H9 (cell line): ENCODE measurements around the gene TAS2R40. TPM values are rescaled to one million over a fixed set of nuclear protein-coding genes. Genes with fewer than 3 reads are reported as not detected.

Source experiments
- DNase-seq: peaks from one replicate; pipeline ENCODE4 v3.0.0-alpha.2; 2017
- H2AFZ ChIP-seq: one replicate; pipeline ENCODE4 v1.6.1; 2013; ENCODE audit warnings: mild to moderate bottlenecking, low read length, control low read depth, moderate library complexity
- H2AK5ac ChIP-seq: 2 replicates; pipeline ENCODE4 v1.6.1; 2013; ENCODE audit warnings: low read length, control low read depth, mixed read lengths; ENCODE audit not compliant: insufficient read length
- H2BK120ac ChIP-seq: one replicate; pipeline ENCODE4 v1.6.1; 2013; ENCODE audit warnings: low read depth, mild to moderate bottlenecking, low read length, control low read depth, inconsistent platforms; ENCODE audit not compliant: poor library complexity, severe bottlenecking
- H2BK12ac ChIP-seq: 2 replicates; pipeline ENCODE4 v1.6.1; 2013; ENCODE audit warnings: low read length, control low read depth, mixed read lengths, low read depth; ENCODE audit not compliant: insufficient read length
- H2BK15ac ChIP-seq: 2 replicates; pipeline ENCODE4 v1.6.1; 2013; ENCODE audit warnings: low read depth, low read length, control low read depth
- H2BK20ac ChIP-seq: one replicate; pipeline ENCODE4 v1.6.1; 2013; ENCODE audit warnings: low read depth, mild to moderate bottlenecking, low read length, control low read depth, inconsistent platforms; ENCODE audit not compliant: poor library complexity, severe bottlenecking
- H2BK5ac ChIP-seq: 2 replicates; pipeline ENCODE4 v1.6.1; 2013; ENCODE audit warnings: low read length, control low read depth, mixed read lengths; ENCODE audit not compliant: insufficient read length
- H3K14ac ChIP-seq: 2 replicates; pipeline ENCODE4 v1.6.1; 2013; ENCODE audit warnings: low read length, control low read depth; ENCODE audit not compliant: insufficient read depth
- H3K18ac ChIP-seq: 2 replicates; pipeline ENCODE4 v1.6.1; 2013; ENCODE audit warnings: low read depth, mild to moderate bottlenecking, mixed read lengths, low read length, control low read depth; ENCODE audit not compliant: insufficient read length
- H3K23ac ChIP-seq: 2 replicates; pipeline ENCODE4 v1.6.1; 2013; ENCODE audit warnings: low read length, control low read depth, mixed read lengths, low read depth; ENCODE audit not compliant: insufficient read length
- H3K23me2 ChIP-seq: 2 replicates; pipeline ENCODE4 v1.6.1; 2013; ENCODE audit warnings: low read depth, mild to moderate bottlenecking, mixed read lengths, low read length, control low read depth; ENCODE audit not compliant: insufficient read length, poor library complexity, severe bottlenecking
- H3K27ac ChIP-seq: 2 replicates; pipeline ENCODE4 v1.5.1; 2013; ENCODE audit warnings: low read length, control low read depth, mixed read lengths, low read depth; ENCODE audit not compliant: insufficient read length
- H3K27me3 ChIP-seq: 2 replicates; pipeline ENCODE4 v1.6.1; 2013; ENCODE audit warnings: low read length, control low read depth, inconsistent platforms; ENCODE audit not compliant: insufficient read depth
- H3K4ac ChIP-seq: 2 replicates; pipeline ENCODE4 v1.6.1; 2013; ENCODE audit warnings: low read depth, mild to moderate bottlenecking, control low read depth, inconsistent platforms, low read length, moderate library complexity
- H3K4me1 ChIP-seq: 2 replicates; pipeline ENCODE4 v1.6.1; 2013; ENCODE audit warnings: low read length, control low read depth, inconsistent platforms; ENCODE audit not compliant: insufficient read depth
- H3K4me2 ChIP-seq: 2 replicates; pipeline ENCODE4 v1.6.1; 2013; ENCODE audit warnings: low read length, control low read depth, mixed read lengths; ENCODE audit not compliant: insufficient read length, insufficient read depth
- H3K56ac ChIP-seq: 2 replicates; pipeline ENCODE4 v1.6.1; 2013; ENCODE audit warnings: low read depth, mild to moderate bottlenecking, mixed read lengths, low read length, control low read depth; ENCODE audit not compliant: insufficient read length
- H3K79me1 ChIP-seq: 2 replicates; pipeline ENCODE4 v1.6.1; 2013; ENCODE audit warnings: low read depth, mild to moderate bottlenecking, moderate library complexity, low read length, control low read depth, inconsistent platforms; ENCODE audit not compliant: insufficient read depth, poor library complexity, severe bottlenecking
- H3K79me2 ChIP-seq: 2 replicates; pipeline ENCODE4 v1.6.1; 2013; ENCODE audit warnings: low read length, control low read depth, inconsistent platforms; ENCODE audit not compliant: insufficient read depth
- H3K9ac ChIP-seq: 2 replicates; pipeline ENCODE4 v1.6.1; 2013; ENCODE audit warnings: low read length, control low read depth, mixed read lengths; ENCODE audit not compliant: insufficient read length; ENCODE audit errors: extremely low read depth
- H3K9me3 ChIP-seq: one replicate; pipeline ENCODE4 v1.6.1; 2013; ENCODE audit warnings: low read depth, low read length, inconsistent platforms; ENCODE audit not compliant: control insufficient read depth
- H3T11ph ChIP-seq: one replicate; pipeline ENCODE4 v1.6.1; 2013; ENCODE audit warnings: mild to moderate bottlenecking, low read length, control low read depth, inconsistent platforms
- H4K20me1 ChIP-seq: one replicate; pipeline ENCODE4 v1.6.1; 2013; ENCODE audit not compliant: control insufficient read depth, insufficient read length, insufficient read depth
- H4K5ac ChIP-seq: 2 replicates; pipeline ENCODE4 v1.6.1; 2013; ENCODE audit warnings: low read depth, mild to moderate bottlenecking, mixed read lengths, low read length, control low read depth; ENCODE audit not compliant: insufficient read length
- H4K8ac ChIP-seq: replicated peaks from 2 replicates; pipeline ENCODE4 v1.6.1; 2013; ENCODE audit warnings: low read length, control low read depth, mixed read lengths, low read depth; ENCODE audit not compliant: insufficient read length
- H4K91ac ChIP-seq: 2 replicates; pipeline ENCODE4 v1.6.1; 2013; ENCODE audit warnings: low read depth, mild to moderate bottlenecking, moderate library complexity, mixed read lengths, low read length, control low read depth; ENCODE audit not compliant: insufficient read length
- H3K27ac Mint-ChIP-seq, 3 experiments: 2 replicates in 2 of 3; 3 replicates in 1 of 3; pipeline ENCODE4 v1.8.0; 2020 to 2021; ENCODE audit warnings: mixed read lengths in 3 of 3, mild to moderate bottlenecking in 1 of 3, moderate library complexity in 1 of 3
- H3K27me3 Mint-ChIP-seq: 2 replicates; pipeline ENCODE4 v1.8.0; 2021; ENCODE audit warnings: low read depth, mild to moderate bottlenecking, moderate library complexity, mixed read lengths
- H3K36me3 Mint-ChIP-seq, 3 experiments: 2 replicates in 2 of 3; 3 replicates in 1 of 3; pipeline ENCODE4 v1.8.0; 2020 to 2021; ENCODE audit warnings: low read depth in 3 of 3, mixed read lengths in 3 of 3; ENCODE audit not compliant: insufficient read depth in 1 of 3
- H3K4me1 Mint-ChIP-seq, 2 experiments: 2 replicates each; pipeline ENCODE4 v1.8.0; 2020; ENCODE audit warnings: mixed read lengths in 2 of 2
- H3K4me3 Mint-ChIP-seq, 2 experiments: 2 replicates in 1 of 2; 3 replicates in 1 of 2; pipeline ENCODE4 v1.8.0; 2020 to 2021; ENCODE audit warnings: mild to moderate bottlenecking in 2 of 2, mixed read lengths in 2 of 2, moderate library complexity in 1 of 2
- H3K9me3 Mint-ChIP-seq, 2 experiments: 2 replicates in 1 of 2; 3 replicates in 1 of 2; pipeline ENCODE4 v1.8.0; 2020; ENCODE audit warnings: mild to moderate bottlenecking in 2 of 2, mixed read lengths in 2 of 2, moderate library complexity in 1 of 2
- CTCF ChIP-seq: fragments of 200-600 bp; sonication (generic); conservative IDR thresholded peaks from 3 replicates; pipeline ENCODE4 v1.8.0; 2021; ENCODE audit warnings: antibody characterized with exemption, mild to moderate bottlenecking
- WGBS: extraction: QIAGEN DNeasy Blood & Tissue Kit; methylation state at CpG from one replicate; pipeline ENCODE4 v1.1.7; 2013; ENCODE audit warnings: missing lambda C conversion rate, low lambda C conversion rate, mixed read lengths; ENCODE audit not compliant: insufficient read length; ENCODE audit errors: extremely low coverage; 5-methylcytosine and 5-hydroxymethylcytosine counted together
- total RNA-seq: library from RNA; stranded (reverse); gene quantifications from 2 replicates; pipeline ENCODE4 v1.2.1, GENCODE V29; 2021

The TAS2R40 gene
- total RNA-seq, 1 experiment from 2014 or later, result not detected

DNA sequence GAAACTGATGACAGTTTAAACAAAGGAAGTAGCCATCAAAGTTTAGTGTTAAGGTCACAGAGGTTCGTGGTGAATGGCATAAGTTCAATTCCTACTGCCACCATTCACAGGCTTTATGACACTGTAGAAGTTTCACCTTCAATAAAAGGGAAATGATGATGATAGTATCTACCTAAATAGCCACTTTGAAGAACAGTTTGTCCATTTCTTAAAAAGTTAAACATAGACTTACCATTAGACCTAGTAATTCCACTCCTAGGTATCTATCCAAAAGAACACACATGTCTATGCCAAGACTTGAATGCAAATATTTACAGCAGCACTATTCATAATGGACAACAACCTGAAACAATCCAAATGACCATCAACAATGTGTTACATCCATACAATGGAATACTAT, 22.5 kb downstream of the TAS2R40 start:
- no peak overlapping the region for H3K56ac ChIP-seq
- no peaks in the 10 kb centered on the region for H3K9me3 ChIP-seq
- H4K8ac ChIP-seq, result no peak overlapping the region
- H3K36me3 Mint-ChIP-seq, result no peaks in the 10 kb centered on the region
- H2AFZ ChIP-seq, result no peak overlapping the region
- no peak overlapping the region for H3K27ac ChIP-seq
- H3K4me3 Mint-ChIP-seq, result no peak overlapping the region
- no peaks in the 10 kb centered on the region for H4K20me1 ChIP-seq
- H2BK120ac ChIP-seq, result no peak overlapping the region
- no CpG with 5 or more reads among the region's 1 CpG for WGBS
- no peak overlapping the region for H3K4me2 ChIP-seq
- H3K18ac ChIP-seq, result no peak overlapping the region
- H3T11ph ChIP-seq, result no peak overlapping the region
- no peak overlapping the region for H2AK5ac ChIP-seq
- H2BK15ac ChIP-seq, result no peak overlapping the region
- no peak overlapping the region for H2BK20ac ChIP-seq
- no peak overlapping the region for H3K27ac Mint-ChIP-seq
- H4K91ac ChIP-seq, result no peak overlapping the region
- no peaks in the 10 kb centered on the region for H3K23me2 ChIP-seq
- no peak overlapping the region for H3K4ac ChIP-seq
- TF ChIP-seq CTCF, result no peak
- no peaks in the 10 kb centered on the region for H3K79me1 ChIP-seq
- H2BK5ac ChIP-seq, result no peak overlapping the region
- no peak overlapping the region for H4K5ac ChIP-seq
- H2BK12ac ChIP-seq, result no peak overlapping the region
- H3K4me1 ChIP-seq, result no peaks in the 10 kb centered on the region
- peaks cover 12% of the 10 kb centered on the region for H3K27me3 Mint-ChIP-seq
- H3K79me2 ChIP-seq, result no peaks in the 10 kb centered on the region
- no peak for DNase-seq
- no peaks in the 10 kb centered on the region for H3K9me3 Mint-ChIP-seq
- no peak overlapping the region for H3K9ac ChIP-seq
- no peak overlapping the region for H3K23ac ChIP-seq
- H3K14ac ChIP-seq, result no peak overlapping the region
- peaks cover 3 to 7% of the 10 kb centered on the region in 2 experiments; a peak in 3 of 4 replicates for H3K4me1 Mint-ChIP-seq
- H3K27me3 ChIP-seq, result no peaks in the 10 kb centered on the region
